GM21367 (cell line): Measurements from ENCODE around the gene SLC6A6.

Experiments used
- ATAC-seq: cut with Tn5 transposase; IDR thresholded peaks from one replicate; pipeline ENCODE4 v1.9.1; 2021; ENCODE audit not compliant: unreplicated experiment

Gene SLC6A6

GRCh38 chr3:14536055-14536815 lies 133.8 kb downstream of the SLC6A6 start:
- no peak for ATAC-seq

GRCh38 chr3:14536837-14537589 lies 134.6 kb downstream of the SLC6A6 start:
- no peak for ATAC-seq

- no peak for ATAC-seq
Observed at GRCh38 chr3:14537590-14538450, 135.4 kb downstream of the SLC6A6 start.

- no peak for ATAC-seq
Observed at GRCh38 chr3:14538451-14539088, 136.2 kb downstream of the SLC6A6 start.
